H1 (cell line): ENCODE results near the gene ADAD2. TPM values are rescaled to one million over a fixed set of nuclear protein-coding genes. Genes with fewer than 3 reads are reported as not detected.

Experiments used
- CTCF ChIA-PET: fragments of 300-600 bp; sonication (Branson Sonifier 250); formaldehyde crosslinking; loops from one replicate; lab custom pipeline; 2021; ENCODE audit not compliant: partially characterized antibody; lab: Charles Lee
- POLR2A ChIA-PET: fragments of 300-600 bp; sonication (Branson Sonifier 250); formaldehyde crosslinking; loops from one replicate; lab custom pipeline; 2021; ENCODE audit warnings: inconsistent platforms; ENCODE audit not compliant: partially characterized antibody; lab: Charles Lee
- DNase-seq, 2 experiments: peaks; one replicate each; pipeline versions ENCODE4 v3.0.0 to v3.0.0-alpha.2; 2010 to 2022; ENCODE audit warnings: low spot score in 2 of 2, low read depth in 1 of 2, mixed read lengths in 1 of 2
- FAIRE-seq: peaks from 2 replicates; lab custom pipeline; 2011; peaks lifted over from hg19 to GRCh38; lab: Jason Lieb, UNC
- H2AFZ ChIP-seq: 2 replicates; pipeline ENCODE4 v1.8.1; 2012; ENCODE audit warnings: low read length, inconsistent platforms
- H2AK5ac ChIP-seq: 2 replicates; pipeline ENCODE4 v1.6.1; 2013; ENCODE audit warnings: low read depth, low read length
- H2BK120ac ChIP-seq: replicated peaks from 2 replicates; pipeline ENCODE3; 2013; ENCODE audit warnings: low read depth, low read length, inconsistent platforms
- H2BK12ac ChIP-seq: 2 replicates; pipeline ENCODE4 v1.6.1; 2013; ENCODE audit warnings: low read depth, low read length
- H2BK15ac ChIP-seq: 2 replicates; pipeline ENCODE4 v1.6.1; 2013; ENCODE audit warnings: low read length
- H2BK20ac ChIP-seq: 2 replicates; pipeline ENCODE4 v1.6.1; 2013; ENCODE audit warnings: low read length
- H2BK5ac ChIP-seq: 2 replicates; pipeline ENCODE4 v1.6.1; 2013; ENCODE audit warnings: low read depth, low read length
- H3K14ac ChIP-seq: 2 replicates; pipeline ENCODE4 v1.6.1; 2013; ENCODE audit warnings: inconsistent platforms; ENCODE audit not compliant: insufficient read length
- H3K18ac ChIP-seq: 2 replicates; pipeline ENCODE4 v1.6.1; 2013; ENCODE audit warnings: low read length; ENCODE audit errors: extremely low read depth
- H3K23ac ChIP-seq: 2 replicates; pipeline ENCODE4 v1.6.1; 2013; ENCODE audit warnings: inconsistent platforms; ENCODE audit not compliant: insufficient read length
- H3K23me2 ChIP-seq: 2 replicates; pipeline ENCODE4 v1.6.1; 2013; ENCODE audit warnings: low read depth, low read length
- H3K27ac ChIP-seq: 2 replicates; pipeline ENCODE4 v1.6.1; 2011; ENCODE audit warnings: low read depth, low read length, inconsistent platforms
- H3K27me3 ChIP-seq, 4 experiments: replicated peaks in 1 of 4; 1 replicate in 1 of 4; 2 replicates in 3 of 4; pipeline versions ENCODE4 v1.6.1 to v1.8.1; 2011 to 2013; ENCODE audit warnings: low read length in 3 of 4, mild to moderate bottlenecking in 3 of 4, inconsistent platforms in 2 of 4, mixed read lengths in 2 of 4, moderate library complexity in 1 of 4; ENCODE audit not compliant: control insufficient read depth in 3 of 4, insufficient read depth in 3 of 4; ENCODE audit errors: extremely low read depth in 1 of 4
- H3K36me3 ChIP-seq, 4 experiments: 2 replicates each; pipeline versions ENCODE4 v1.6.1 to v1.8.1; 2011 to 2013; ENCODE audit warnings: mild to moderate bottlenecking in 4 of 4, low read length in 3 of 4, moderate library complexity in 2 of 4, control low read depth in 1 of 4, inconsistent platforms in 1 of 4; ENCODE audit not compliant: insufficient read depth in 4 of 4, control insufficient read depth in 2 of 4
- H3K4ac ChIP-seq: replicated peaks from 2 replicates; pipeline ENCODE3; 2013; ENCODE audit warnings: low read length, low read depth, mixed read lengths, inconsistent platforms; ENCODE audit not compliant: insufficient read length
- H3K4me1 ChIP-seq, 4 experiments: replicated peaks in 1 of 4; 1 replicate in 1 of 4; 2 replicates in 3 of 4; pipeline versions ENCODE4 v1.6.1 to v1.8.1; 2011 to 2013; ENCODE audit warnings: low read length in 3 of 4, inconsistent platforms in 2 of 4, mixed read lengths in 1 of 4; ENCODE audit not compliant: insufficient read depth in 4 of 4, control insufficient read depth in 3 of 4
- H3K4me2 ChIP-seq, 2 experiments: 2 replicates each; pipeline versions ENCODE4 v1.6.1 to v1.8.1; 2011 to 2013; ENCODE audit warnings: low read depth in 2 of 2, low read length in 2 of 2, control low read depth in 1 of 2, inconsistent platforms in 1 of 2, mild to moderate bottlenecking in 1 of 2; ENCODE audit not compliant: insufficient read depth in 1 of 2
- H3K4me3 ChIP-seq, 4 experiments: fragments of 200-600, 300-600 bp in 1 of 4; sonication (generic), shearing (Covaris generic), sonication (Bioruptor Twin) in 1 of 4; 2 replicates each; pipeline versions ENCODE4 v1.5.1 to v1.8.1; 2011 to 2016; ENCODE audit warnings: low read length in 4 of 4, low read depth in 3 of 4, control low read depth in 2 of 4, inconsistent platforms in 2 of 4, mild to moderate bottlenecking in 2 of 4, mixed read lengths in 1 of 4, moderate library complexity in 1 of 4; ENCODE audit not compliant: insufficient read depth in 2 of 4; ENCODE audit errors: extremely low read depth in 1 of 4
- H3K56ac ChIP-seq: replicated peaks from 2 replicates; pipeline ENCODE3; 2013; ENCODE audit warnings: low read depth, mild to moderate bottlenecking, mixed read lengths, low read length, inconsistent platforms; ENCODE audit not compliant: insufficient read length
- H3K79me1 ChIP-seq: 2 replicates; pipeline ENCODE4 v1.6.1; 2013; ENCODE audit warnings: low read depth, low read length, control low read depth
- H3K79me2 ChIP-seq, 2 experiments: 2 replicates each; pipeline versions ENCODE4 v1.6.1 to v1.8.1; 2012 to 2013; ENCODE audit warnings: low read length in 2 of 2, mild to moderate bottlenecking in 2 of 2, inconsistent platforms in 1 of 2; ENCODE audit not compliant: insufficient read depth in 2 of 2, control insufficient read depth in 1 of 2
- H3K9ac ChIP-seq, 4 experiments: replicated peaks in 1 of 4; 1 replicate in 1 of 4; 2 replicates in 3 of 4; pipeline versions ENCODE4 v1.6.1 to v1.8.1; 2011 to 2013; ENCODE audit warnings: low read depth in 3 of 4, low read length in 3 of 4, control low read depth in 2 of 4, mild to moderate bottlenecking in 2 of 4, moderate library complexity in 2 of 4, inconsistent platforms in 1 of 4; ENCODE audit errors: extremely low read depth in 1 of 4
- H3K9me3 ChIP-seq, 2 experiments: 2 replicates each; pipeline versions ENCODE4 v1.6.1 to v1.8.1; 2012 to 2013; ENCODE audit warnings: mild to moderate bottlenecking in 2 of 2, moderate library complexity in 2 of 2, control low read depth in 1 of 2, inconsistent platforms in 1 of 2, low read depth in 1 of 2, low read length in 1 of 2, mixed read lengths in 1 of 2; ENCODE audit not compliant: insufficient read depth in 2 of 2
- H4K20me1 ChIP-seq, 2 experiments: replicated peaks in 1 of 2; 2 replicates each; pipeline versions ENCODE3 to v1.8.1; 2011 to 2013; ENCODE audit warnings: inconsistent platforms in 2 of 2, low read length in 2 of 2, mild to moderate bottlenecking in 1 of 2; ENCODE audit not compliant: insufficient read depth in 2 of 2, control insufficient read depth in 1 of 2
- H4K5ac ChIP-seq: 2 replicates; pipeline ENCODE4 v1.6.1; 2013; ENCODE audit warnings: low read length, low read depth, mixed read lengths, inconsistent platforms; ENCODE audit not compliant: insufficient read length
- H4K8ac ChIP-seq: 2 replicates; pipeline ENCODE4 v1.8.0; 2013; ENCODE audit warnings: mild to moderate bottlenecking, moderate library complexity, low read length, inconsistent platforms; ENCODE audit not compliant: insufficient read depth; ENCODE audit errors: extremely low read depth
- H4K91ac ChIP-seq: replicated peaks from 2 replicates; pipeline ENCODE3; 2013; ENCODE audit warnings: low read length, mixed read lengths, inconsistent platforms; ENCODE audit not compliant: insufficient read length
- ASH2L ChIP-seq: fragments of 200-600, 300-600 bp; sonication (generic); IDR thresholded peaks from one replicate; pipeline ENCODE4 v1.7.1; 2017; ENCODE audit warnings: low read length
- MAFK ChIP-seq: IDR thresholded peaks from 2 replicates; pipeline ENCODE4 v1.6.1; 2012; ENCODE audit warnings: low read depth, mild to moderate bottlenecking, improper control_type of control experiment, low read length
- RBBP5 ChIP-seq: IDR thresholded peaks from 2 replicates; pipeline ENCODE4 v1.7.1; 2012; ENCODE audit warnings: low read depth, mild to moderate bottlenecking, inconsistent platforms, low read length, moderate library complexity, borderline replicate concordance
- TAF7 ChIP-seq: optimal IDR thresholded peaks from 2 replicates; pipeline ENCODE3; 2011; ENCODE audit warnings: low read depth, mild to moderate bottlenecking, inconsistent platforms, low read length, moderate library complexity, borderline replicate concordance
- WGBS, 2 experiments: shearing (Covaris generic) in 1 of 2; methylation state at CpG; one replicate each; pipeline versions ENCODE4 v1.1.6 to v1.1.7; 2013 to 2015; ENCODE audit warnings: low lambda C conversion rate in 2 of 2, mixed read lengths in 2 of 2, inconsistent platforms in 1 of 2, low coverage in 1 of 2, missing lambda C conversion rate in 1 of 2; ENCODE audit not compliant: insufficient replicate concordance in 2 of 2, insufficient coverage in 1 of 2, insufficient read length in 1 of 2; ENCODE audit errors: extremely low coverage in 1 of 2, missing lambda C conversion rate in 1 of 2; 5-methylcytosine and 5-hydroxymethylcytosine counted together
- polyA plus RNA-seq, 7 experiments: library from polyadenylated mRNA; depleted of rRNA in 3 of 7; stranded (reverse) in 5 of 7; unstranded in 2 of 7; fragments of >200 nt in 5 of 7; fragments of 200-250 nt in 2 of 7; gene quantifications; 1 replicate in 5 of 7; 2 replicates in 1 of 7; 4 replicates in 1 of 7; pipeline versions ENCODE4 v1.2.1 to v1.2.3, GENCODE V29; 2011 to 2013; ENCODE audit warnings: missing spikeins in 2 of 7, mixed read lengths in 2 of 7
- total RNA-seq: library from RNA; stranded (reverse); fragmentation: NEBNext Ultra II Directional; extraction: Animal tissue kit (Norgen Biotek cat#: 25700); gene quantifications from 2 replicates; pipeline ENCODE4 v1.2.1, GENCODE V29; 2021

The ADAD2 gene
- total and polyA plus RNA-seq, 2 of the 8 experiments (the other 6 are each of a cell fraction or from before 2014, with no cell fraction given): 1.2 to 1.3 TPM

DNA sequence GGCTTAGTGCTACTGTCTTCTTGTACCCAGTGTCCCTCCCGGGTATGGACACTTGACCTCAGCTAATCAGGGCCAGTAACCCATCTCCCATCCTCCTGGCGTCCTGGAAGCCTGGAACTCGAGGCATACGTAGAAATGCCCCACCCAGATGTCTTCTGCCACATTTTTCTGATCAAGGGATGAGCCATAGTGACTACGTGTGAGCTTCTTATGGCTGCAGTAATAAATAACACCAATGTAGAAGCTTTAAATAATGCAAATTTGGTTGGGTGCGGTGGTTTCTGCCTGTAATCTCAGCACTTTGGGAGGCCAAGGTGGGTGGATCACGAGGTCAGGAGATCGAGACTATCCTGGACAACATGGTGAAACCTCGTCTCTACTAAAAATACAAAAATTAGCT is 51.9 kb downstream of the ADAD2 start:
- CTCF ChIA-PET: interaction anchor here (0.8 to 2.2 kb wide), 3 partner anchors 16 to 65 kb away, joined by 3 to 6 read pairs (median 4); no protein-coding TSS in a partner anchor
- TF ChIP-seq TAF7 (no peak), MAFK (no peak), RBBP5 (no peak), ASH2L (no peak)
- TF ChIP-seq, all 59 proteins: peak for 0
- H3K4me2 ChIP-seq: no peak overlapping the region
- H3K18ac ChIP-seq: no peak overlapping the region
- H3K56ac ChIP-seq: no peak overlapping the region
- H2AFZ ChIP-seq: no peak overlapping the region
- H3K4ac ChIP-seq: no peak overlapping the region
- H2AK5ac ChIP-seq: no peak overlapping the region
- no peaks in the 10 kb centered on the region for H3K79me2 ChIP-seq
- no peaks in the 10 kb centered on the region; a peak in 1 of 7 replicates for H3K27me3 ChIP-seq
- H3K27ac ChIP-seq: no peak overlapping the region
- no peak overlapping the region for H2BK20ac ChIP-seq
- no peak overlapping the region for H2BK12ac ChIP-seq
- H4K20me1 ChIP-seq: no peaks in the 10 kb centered on the region
- H3K36me3 ChIP-seq: no peaks in the 10 kb centered on the region
- POLR2A ChIA-PET: no interaction called here
- no peaks in the 10 kb centered on the region for H3K4me1 ChIP-seq
- DNase-seq: no peak
- H4K8ac ChIP-seq: no peak overlapping the region; the same call in 1 of the 2 replicates
- no peak overlapping the region for H2BK5ac ChIP-seq
- H3K23me2 ChIP-seq: no peaks in the 10 kb centered on the region
- H3K14ac ChIP-seq: no peak overlapping the region
- no peaks in the 10 kb centered on the region for H3K79me1 ChIP-seq
- H3K23ac ChIP-seq: no peak overlapping the region
- FAIRE-seq: no peak
- no peak overlapping the region for H2BK120ac ChIP-seq
- H3K9ac ChIP-seq: no peak overlapping the region
- H3K9me3 ChIP-seq: no peaks in the 10 kb centered on the region; a peak in 1 of 4 replicates
- no peak overlapping the region for H4K5ac ChIP-seq
- no peak overlapping the region for H3K4me3 ChIP-seq
- no peak overlapping the region for H4K91ac ChIP-seq
- no peak overlapping the region for H2BK15ac ChIP-seq
- 88% methylated on average over 9 of the region's 9 CpGs; no CpG with 5 or more reads in 1 of the 2 experiments for WGBS, 2 experiments
